Transverse colon (tissue), 4 donors: ENCODE results near the gene HS3ST3A1.

Experiments used
- POLR2A ChIP-seq: fragments of 450-650 bp; IDR thresholded peaks from one replicate; pipeline ENCODE4 v1.6.1; 2016; ENCODE audit warnings: antibody characterized with exemption, mild to moderate bottlenecking, moderate library complexity
- POLR2AphosphoS5 ChIP-seq, 3 donors: sonication (generic); formaldehyde crosslinking; IDR thresholded peaks; one replicate each; pipeline ENCODE4 v1.6.1; 2016; ENCODE audit warnings: antibody characterized with exemption in 3 of 3
- TF ChIP-seq, protein P1 (sequence below), 5 experiments: fragments of 200-600 bp in 3 of 5; fragments of 450-650 bp in 2 of 5; sonication (generic) in 3 of 5; IDR thresholded peaks; 1 replicate in 2 of 5; 2 replicates in 3 of 5; pipeline ENCODE4 v1.5.1; 2016 to 2017; ENCODE audit warnings: antibody characterized with exemption in 5 of 5, inconsistent platforms in 3 of 5, mild to moderate bottlenecking in 2 of 5, moderate library complexity in 1 of 5

DNA sequence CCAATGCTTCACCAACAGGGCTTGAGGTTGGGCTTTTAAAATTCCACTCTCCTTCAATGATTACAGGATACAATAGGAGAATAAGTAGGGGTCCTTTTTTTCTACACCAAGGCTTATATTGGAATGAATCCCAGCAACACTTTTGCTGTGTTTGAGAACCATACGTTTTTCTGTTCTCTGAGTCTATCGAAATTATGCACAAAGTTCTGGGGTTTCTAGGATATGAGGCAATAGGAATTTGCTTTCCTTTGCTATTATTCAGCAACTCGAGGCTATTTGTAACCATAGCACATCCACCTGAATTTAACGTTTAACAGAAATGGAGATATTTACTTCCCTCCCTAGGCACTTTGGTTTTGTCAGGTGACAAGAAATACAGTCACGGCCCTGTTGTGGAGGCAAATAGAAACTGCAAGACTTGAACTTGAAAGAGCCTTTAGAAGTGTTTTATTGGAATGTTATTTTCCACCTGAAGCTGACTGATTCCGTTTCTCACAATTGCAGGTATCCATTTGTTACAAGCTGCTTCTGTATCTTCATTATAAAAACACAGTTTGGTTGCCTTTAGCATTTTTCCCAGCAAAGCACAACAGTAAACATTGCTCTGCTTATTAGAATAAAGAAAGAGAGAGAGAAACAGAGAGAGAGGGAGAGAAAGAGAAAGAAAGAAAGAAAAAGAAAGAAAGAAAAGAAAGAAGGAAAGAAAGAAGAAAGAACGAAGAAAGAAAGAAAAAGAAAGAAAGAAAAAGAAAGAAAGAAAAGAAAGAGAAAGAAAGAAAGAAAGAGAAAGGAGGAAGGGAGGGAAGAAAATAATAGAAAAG, 109.6 kb downstream of the HS3ST3A1 start:
- TF ChIP-seq, protein P1, sequence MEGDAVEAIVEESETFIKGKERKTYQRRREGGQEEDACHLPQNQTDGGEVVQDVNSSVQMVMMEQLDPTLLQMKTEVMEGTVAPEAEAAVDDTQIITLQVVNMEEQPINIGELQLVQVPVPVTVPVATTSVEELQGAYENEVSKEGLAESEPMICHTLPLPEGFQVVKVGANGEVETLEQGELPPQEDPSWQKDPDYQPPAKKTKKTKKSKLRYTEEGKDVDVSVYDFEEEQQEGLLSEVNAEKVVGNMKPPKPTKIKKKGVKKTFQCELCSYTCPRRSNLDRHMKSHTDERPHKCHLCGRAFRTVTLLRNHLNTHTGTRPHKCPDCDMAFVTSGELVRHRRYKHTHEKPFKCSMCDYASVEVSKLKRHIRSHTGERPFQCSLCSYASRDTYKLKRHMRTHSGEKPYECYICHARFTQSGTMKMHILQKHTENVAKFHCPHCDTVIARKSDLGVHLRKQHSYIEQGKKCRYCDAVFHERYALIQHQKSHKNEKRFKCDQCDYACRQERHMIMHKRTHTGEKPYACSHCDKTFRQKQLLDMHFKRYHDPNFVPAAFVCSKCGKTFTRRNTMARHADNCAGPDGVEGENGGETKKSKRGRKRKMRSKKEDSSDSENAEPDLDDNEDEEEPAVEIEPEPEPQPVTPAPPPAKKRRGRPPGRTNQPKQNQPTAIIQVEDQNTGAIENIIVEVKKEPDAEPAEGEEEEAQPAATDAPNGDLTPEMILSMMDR (IDR thresholded peaks at IDR 0.05) = no peak
- TF ChIP-seq POLR2AphosphoS5 (IDR thresholded peaks at IDR 0.05) (no peak), POLR2A (no peak)
